Stimulated activated CD4-positive, alpha-beta T cell treated with anti-CD3 and anti-CD28 coated beads, Interleukin-4, amount 100 ng/mL, for 24 hours (primary cell): ENCODE measurements around the gene MED7.
A peak's percentile ranks its signal among the peaks of the same experiment; 100 is the strongest.

ENCODE experiments used
- DNase-seq: peaks from one replicate; pipeline ENCODE4 v3.0.0-alpha.2; 2020

MED7 gene

DNA sequence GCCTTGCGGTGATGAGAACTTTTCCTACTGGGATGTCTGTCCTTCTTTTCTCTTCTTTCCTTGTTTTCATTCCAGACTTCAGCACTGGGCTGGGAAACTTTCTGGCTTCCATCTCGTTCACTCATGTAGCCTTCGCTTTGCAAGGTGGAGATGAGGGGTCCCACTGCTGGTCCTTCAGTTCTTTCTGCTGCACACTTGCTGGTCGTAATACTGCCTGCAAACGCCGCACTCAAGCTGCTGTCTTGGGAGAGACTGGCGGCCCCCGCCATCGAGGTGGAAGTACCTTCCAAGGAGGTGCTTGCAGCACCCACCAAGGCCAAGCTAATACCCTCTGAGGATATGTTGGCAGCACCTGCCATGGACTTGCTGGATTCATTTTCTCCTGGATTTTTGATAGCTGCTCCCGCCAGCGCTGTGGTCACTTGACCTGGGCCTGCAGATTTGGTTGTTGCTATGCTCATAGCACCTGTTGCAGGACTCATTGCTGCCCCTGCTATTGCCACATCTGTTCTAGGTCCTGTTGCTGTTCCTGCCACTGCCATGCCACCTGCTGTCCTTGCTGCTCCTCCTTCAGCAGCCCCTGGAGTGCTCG, 20.4 kb upstream of the MED7 start:
- DNase-seq, result no peak

DNA sequence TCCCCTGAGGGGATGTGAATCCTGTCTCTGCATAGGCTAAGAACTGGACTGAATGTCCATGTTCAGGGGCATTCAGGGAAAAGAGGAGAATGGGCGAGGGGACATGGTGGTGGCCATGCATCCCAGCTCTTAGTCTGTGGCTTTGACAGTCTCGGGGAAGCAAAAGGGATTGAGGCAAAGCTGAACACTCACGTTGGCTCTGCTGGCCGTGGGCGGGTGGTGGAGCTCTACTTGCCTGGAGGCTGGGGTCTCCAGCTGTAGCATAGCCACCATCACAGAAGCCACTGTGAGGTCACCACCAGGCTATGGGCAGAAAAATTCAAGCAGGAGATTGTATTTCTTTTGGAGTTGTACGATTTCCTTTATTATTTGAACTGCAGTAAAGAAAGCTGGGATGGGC, 19.3 kb upstream of the MED7 start:
- DNase-seq, result no peak

DNA sequence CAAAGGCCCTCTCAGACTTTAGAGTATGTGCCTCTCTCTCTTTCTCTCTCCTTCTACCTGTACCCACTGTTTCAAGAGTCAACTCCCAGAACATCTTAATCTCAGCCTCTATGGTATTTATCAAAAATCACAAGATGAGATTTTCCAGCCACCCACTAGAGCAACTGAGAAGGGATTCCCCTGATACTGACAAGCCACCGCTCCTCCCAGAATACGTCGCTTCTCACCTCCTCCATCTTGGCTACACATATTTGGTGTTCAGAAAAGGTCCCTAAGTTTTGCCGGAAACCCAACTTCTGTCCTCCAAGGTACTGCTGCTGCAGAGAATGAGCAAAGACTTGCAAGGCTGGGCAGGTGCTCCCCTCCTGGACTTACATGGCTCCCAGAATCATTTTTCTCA, 17.3 kb upstream of the MED7 start:
- DNase-seq, result peak; percentile 48

DNA sequence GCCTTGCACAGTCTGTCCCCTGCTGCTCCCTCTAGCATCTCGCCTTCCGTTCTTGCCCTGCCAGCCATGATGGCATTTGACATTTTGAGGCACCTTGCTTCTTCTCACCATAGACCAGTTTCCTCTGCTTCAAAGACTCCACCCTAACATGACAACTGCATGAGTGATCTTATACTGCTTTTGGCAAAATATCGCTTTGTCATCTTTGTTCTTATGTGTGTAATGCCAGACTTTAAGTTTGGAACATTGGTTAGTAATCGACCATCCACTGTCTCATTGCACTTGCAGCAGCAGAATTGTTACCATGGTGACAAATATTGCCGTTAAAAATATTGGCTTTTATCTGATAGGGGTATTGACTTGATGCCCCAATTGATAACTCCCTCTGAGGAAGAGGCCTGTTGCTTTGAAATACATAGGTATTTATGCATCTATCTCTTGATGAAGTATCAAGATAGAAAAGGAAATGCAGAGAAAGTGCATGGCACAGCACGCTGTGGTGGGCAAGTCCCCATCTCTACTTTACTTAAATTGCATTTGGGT, 16.6 kb upstream of the MED7 start:
- peak; percentile 42 for DNase-seq

DNA sequence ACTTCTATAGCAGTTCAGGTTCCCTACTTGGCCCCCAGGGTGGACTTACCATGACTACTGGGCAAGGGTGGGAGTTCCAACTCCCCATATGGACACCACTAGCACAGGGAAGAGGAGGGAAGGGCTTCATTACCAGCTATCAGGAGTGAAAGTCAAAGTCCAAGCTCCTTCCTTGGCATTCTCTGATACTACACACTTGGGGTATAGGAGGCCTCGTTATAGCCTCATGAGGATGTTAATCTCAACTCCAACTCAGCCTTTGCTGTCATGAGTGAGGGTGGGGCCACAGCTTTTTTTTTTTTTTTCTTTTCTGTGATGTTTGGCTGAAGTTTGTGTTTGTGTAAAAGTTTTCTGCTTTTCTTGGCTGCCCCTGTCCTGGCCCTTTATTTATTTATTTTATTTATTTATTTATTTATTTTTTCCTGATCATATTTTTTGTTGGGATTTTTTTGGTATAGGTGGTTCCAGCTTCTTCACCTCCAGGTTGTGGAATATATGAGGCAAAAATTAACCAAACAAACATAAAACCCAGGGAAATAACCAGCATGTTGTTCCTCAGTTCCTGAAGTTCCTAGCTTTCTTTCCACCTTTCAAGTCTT, 14.7 kb upstream of the MED7 start:
- DNase-seq, result no peak

DNA sequence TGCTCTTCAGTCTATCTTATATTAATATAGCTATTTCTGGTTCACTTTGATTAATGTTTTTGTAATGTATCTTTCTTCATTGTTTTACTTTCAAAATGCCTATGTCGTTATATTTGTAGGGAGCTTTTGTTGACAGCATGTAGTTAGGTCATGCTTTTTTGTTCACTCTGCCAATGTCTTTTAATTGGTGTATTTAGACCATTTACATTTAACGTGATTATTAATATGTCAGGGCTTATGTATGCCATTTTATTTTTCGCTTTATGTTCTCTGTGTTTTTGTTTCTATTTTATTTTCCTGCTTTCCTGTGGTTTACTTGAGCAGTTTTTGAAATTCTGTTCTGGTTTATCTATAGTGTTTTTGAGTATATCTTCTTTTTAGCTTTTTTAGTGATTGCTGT, 12.6 kb upstream of the MED7 start:
- DNase-seq, result no peak

DNA sequence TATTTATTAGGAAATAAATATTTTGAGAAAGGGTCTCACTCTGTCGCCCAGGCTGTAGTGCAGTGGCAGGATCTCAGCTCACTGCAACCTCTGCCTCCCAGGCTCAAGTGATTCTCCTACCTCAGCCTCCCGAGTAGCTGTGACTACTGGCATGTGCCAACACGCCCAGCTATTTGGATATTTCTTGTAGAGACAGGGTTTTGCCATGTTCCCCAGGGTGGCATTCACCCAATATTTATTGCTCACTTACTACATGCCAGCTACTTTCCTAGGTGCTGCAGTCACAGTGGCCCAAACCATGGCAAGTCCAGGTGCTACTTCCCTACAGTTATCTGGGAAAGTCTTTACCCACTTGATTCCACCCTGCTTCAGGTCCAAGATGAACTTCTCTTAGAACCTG, 8.3 kb upstream of the MED7 start:
- no peak for DNase-seq

DNA sequence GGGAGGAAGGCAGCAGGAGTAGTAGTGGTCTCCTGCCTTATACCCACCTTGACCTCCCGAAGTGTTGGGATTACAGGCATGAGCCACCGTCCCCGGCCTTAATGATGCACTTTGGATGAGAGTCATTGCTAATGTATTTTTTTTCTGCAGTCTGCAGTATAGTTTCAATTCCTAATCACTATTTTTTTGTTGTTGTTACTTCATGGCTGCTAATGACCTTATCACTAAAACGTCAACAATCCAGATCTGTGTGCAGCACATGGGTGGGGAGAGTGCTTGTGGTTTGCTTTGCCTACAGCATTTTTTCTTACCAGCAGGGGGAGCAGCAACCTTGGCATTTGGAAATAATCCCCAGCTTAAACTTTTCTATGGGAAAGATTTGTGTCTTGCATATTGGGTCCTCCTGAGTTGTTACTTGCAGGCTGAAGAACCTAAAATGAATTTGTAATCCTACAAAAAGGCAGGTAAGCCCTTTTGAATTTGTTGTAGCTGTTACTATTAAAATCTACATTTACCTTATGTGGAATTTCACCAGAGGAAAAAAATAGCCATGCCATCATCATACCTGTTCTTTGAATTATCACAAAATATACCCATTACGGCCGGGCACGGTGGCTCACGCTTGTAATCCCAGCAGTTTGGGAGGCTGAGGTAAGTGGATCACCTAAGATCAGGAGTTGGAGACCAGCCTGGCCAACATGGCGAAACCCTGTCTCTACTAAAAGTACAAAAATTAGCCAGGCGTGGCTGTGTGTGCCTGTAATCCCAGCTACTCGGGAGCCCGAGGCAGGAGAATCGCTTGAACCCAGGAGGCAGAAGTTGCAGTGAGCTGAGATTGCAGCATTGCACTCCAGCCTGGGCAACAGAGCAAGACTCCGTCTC, 6.3 kb upstream of the MED7 start:
- DNase-seq, result peak; percentile 89

DNA sequence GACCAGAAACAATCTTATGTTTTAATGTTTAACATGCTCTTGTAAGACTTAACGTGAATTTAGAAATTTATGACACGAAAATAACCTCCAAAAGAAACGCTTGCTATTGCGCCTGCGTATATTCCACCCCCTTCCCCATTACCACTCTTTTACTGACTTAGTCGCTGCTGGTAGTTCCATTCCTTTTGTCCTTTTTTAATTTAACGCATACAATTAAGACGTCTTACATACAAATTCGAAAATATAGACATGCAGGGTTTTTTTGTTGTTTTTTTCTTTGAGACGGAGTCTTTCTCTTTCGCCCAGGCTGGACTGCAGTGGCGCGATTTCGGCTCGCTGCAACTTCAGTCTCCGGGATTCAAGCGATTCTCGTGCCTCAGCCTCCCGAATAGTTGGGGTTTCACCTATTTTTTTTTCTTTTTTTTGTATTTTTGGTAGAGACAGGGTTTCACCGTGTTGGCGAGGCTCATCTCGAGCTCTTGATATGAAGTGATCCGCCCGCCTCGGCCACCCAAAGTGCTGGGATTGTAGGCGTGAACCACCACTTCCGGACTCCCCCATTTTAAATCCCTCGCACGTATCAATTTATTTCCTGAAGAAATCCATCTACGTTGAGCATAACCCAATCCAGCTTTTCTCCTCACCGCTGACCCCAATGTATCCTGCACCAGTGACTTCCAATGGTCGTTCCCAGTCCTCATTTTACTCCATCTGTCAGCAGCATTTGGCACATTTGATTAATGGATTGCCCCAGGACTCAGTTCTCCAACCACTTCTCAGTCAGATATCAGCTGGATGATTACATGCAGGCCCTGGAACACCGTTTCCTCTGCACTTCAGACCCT, 684 bp upstream of the MED7 start:
- DNase-seq, result peak; percentile 60

DNA sequence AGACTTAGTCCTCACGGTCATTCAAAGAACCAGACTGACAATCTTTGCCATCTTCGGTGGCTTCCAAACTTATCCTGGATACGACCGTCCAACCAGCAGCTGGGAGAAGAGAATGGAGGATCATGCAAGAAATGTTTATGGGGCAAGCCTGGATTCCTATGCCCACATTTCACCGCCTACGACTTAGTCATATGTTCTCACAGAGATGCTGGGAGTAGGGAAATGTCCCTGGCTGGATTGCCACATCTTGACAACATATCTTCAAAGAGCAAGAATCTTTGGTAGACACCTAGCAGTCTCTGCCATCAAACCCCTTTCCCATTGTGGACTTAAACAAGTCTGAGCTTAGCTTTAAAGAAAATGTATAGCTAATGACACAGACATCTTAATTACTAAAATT, 5.0 kb downstream of the MED7 start:
- no peak for DNase-seq

DNA sequence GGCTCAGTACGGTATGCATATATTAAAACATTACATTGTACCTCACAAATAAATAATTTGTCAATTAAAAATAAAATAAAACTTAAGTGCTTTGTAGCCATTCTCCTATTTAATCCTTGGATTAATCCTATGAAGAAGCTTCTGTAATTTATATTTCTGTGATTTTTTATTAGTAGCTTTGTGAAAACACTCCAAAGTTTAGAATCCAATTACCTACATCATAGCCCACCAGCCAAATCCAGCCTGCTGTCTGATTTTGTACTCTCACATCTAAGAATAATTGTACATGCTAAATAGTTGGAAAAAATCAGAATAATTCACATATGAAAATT, 10.4 kb downstream of the MED7 start:
- no peak for DNase-seq

DNA sequence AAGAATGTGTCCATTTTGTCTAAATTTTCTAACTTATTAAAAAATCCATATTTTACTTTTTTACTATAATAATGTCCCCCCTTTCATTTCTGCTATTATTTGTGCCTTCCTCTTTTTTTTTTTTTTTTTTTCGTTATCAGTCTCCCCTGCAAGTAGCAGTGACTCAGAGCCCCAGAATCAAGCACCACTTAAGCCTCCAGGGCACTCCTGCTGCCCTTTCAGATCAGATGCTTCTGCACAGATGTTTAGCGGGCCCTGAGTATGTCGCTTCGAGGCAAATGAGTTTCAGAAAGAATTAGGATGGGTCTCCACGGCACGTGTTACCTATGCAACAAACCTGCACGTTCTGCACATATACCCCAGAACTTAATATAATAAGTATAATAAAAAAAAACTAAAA, 11.7 kb downstream of the MED7 start:
- no peak for DNase-seq

DNA sequence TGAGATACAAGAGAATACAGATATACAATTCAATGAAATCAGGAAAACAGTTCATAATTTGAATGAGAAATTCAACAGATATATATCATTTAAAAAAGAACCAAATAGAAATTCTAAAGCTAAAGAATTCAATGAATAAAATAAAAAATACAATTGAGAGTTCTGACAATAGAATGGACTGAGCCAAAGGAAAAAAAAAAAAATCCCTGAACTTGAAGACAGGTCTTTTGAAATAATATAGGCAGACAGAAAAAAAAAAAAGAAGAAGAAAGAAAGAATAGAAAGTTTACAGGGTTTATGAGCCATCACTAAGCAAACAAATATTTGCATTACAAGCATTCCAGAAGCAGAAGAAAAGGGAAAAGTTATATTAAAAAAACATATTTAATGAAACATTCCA, 21.0 kb downstream of the MED7 start:
- DNase-seq, result no peak

DNA sequence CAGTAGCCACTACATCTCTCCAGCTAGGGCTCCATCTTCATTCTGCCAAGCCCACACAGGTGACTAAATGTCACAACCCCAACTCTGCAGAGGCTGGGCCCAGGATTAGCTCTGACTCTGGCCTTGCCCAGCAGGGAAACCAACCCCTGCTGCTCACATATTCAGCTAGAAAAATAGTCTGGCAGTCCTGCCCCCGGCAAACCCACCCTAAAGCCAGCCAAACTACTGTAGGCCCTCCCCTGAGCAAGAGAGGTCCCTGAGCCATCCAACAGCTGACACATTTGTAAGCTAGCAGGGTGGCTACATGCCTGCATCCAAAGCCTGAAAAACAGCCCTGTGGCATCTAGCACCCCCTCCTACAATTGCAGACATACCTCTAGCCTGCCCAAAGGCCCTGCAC, 22.6 kb downstream of the MED7 start:
- DNase-seq, result no peak

DNA sequence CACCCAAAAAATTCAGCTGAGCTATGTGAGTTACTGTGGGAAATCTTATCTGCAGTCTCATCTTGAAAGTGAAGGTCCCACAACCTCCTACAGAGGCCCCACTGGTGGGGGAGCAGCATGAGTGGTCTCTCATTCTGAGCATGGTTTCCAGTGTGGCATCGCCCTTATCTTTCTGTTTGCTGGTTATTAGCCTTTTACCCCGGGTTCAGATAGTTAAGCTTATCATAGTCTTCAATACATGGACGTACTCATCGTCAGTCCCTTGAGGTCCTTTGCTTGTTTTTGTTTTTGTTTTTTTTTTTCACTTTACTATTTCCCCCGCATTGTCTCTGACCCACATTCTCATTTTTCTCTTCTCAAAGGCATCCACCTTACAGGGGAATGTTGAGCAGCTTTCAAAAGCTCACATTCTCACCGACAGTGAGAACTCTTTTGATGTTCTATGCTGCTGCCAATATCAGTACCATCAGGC, 26.1 kb downstream of the MED7 start:
- peak; percentile 21 for DNase-seq

DNA sequence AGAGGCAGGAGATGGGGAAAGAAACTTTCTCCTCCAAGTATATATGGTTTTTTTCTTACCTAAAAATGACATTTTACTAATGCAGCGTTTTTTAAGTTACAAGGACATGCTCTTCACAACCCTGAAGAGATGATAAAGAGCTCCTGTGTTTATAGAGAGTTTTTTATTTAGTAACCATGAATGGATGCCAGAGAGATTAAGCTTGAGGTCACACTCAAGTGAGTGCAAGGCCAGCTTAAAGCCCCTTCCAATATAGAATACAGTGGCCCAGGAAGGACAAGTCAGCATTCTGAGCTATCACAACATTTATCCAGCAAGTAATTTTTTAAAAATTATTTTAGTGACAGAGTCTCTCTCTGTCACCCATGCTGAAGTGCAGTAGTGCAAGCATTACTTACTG, 27.2 kb downstream of the MED7 start:
- no peak for DNase-seq

DNA sequence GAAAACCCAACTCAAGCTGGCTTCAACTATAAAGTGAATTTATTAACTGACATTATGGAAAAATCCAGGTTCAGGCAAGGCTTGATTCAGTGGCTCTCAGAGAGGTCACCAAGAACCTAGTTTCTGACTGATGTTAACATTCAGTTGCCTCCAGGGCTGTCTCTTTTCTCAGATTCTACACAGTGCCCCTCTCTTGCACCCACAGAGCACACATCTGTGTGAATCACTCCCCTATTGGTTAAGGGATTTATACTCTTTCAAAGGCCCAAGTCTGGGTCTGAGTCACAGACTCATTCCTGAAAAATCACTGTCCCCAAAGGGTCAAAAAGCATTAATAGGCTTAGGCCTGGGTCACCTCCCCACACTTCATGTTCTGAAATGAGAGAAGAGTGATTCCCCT, 27.7 kb downstream of the MED7 start:
- DNase-seq, result no peak

DNA sequence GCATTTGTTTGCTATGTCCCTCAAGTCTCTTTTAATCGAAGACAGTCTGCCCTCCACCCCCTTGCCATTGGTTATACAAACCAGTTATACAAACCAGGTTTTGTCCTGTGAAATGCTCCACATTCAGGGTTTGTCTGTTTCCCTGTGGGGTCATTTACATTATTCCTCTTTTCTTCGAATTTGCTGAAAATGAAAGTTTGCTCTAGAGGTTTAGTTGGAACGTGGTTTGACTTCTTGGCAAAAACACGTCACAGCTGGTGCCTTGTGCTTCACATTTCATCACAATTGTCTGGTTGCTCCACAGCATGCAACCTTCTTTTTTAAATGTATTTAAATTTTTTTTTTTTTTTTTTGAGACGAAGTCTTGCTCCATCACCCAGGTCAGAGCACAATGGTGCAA, 29.7 kb downstream of the MED7 start:
- DNase-seq, result no peak

DNA sequence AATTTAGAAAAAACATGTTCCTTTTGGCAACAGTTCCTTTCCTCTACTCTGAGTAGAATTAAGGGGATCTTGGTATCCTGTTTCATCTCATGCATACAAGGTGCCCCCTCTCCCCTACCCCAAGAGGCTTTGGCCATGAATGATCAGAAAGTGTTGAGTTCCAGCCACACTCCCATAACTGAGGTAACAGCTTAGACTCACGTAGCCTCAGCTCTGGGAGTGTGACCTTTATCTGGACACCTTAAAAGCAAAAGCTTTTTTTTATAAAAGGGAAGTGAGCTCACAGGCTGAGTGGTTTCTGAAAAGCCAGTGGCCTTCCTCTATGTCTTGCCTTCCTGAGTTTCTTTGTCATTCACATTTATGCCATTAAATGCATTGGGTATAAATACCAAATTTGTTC, 32.9 kb downstream of the MED7 start:
- DNase-seq, result no peak

DNA sequence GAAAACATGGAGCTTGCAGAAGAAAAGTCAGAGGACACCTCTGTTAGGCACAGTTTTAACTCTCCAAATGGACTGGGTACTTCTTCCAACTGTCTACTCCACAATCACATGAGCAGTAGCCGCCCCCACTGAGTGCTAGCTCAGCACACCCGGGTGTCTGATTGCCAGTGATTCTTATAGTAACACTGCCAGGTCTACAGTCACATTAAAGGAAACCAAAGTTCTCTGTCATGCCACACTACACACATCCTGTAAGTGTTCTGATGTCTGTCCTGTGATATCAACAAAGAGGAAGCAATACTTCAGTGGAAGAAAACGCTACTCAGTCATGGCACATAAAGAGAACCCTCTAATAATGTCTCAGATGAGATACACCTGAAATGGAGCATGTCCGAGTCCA, 33.7 kb downstream of the MED7 start, which contains the start of gene HAVCR2:
HAVCR2 (minus strand) TSS at position 69 of the 400 bp plus-strand sequence; CDS start at position 8, 61 bp downstream.
- peak; percentile 45 for DNase-seq

DNA sequence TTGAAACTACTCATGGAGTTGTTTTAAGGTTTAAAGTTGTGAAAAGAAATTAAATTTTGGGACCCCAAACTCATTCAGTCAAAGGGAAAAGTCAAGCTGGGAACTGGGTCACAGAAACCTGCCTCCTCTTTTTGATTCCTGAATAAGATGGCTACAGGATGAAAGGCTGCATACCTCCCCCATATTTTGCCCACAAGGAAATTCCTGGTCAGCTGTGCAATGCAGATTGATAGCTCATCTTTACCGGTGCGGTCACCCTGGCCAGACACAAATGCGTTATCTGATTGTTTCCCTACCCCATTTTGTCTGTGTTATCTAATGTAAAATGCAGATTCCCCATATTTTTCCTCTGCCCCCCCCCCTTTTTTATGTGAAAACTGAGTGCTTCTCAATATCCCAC, 35.2 kb downstream of the MED7 start:
- DNase-seq, result no peak

DNA sequence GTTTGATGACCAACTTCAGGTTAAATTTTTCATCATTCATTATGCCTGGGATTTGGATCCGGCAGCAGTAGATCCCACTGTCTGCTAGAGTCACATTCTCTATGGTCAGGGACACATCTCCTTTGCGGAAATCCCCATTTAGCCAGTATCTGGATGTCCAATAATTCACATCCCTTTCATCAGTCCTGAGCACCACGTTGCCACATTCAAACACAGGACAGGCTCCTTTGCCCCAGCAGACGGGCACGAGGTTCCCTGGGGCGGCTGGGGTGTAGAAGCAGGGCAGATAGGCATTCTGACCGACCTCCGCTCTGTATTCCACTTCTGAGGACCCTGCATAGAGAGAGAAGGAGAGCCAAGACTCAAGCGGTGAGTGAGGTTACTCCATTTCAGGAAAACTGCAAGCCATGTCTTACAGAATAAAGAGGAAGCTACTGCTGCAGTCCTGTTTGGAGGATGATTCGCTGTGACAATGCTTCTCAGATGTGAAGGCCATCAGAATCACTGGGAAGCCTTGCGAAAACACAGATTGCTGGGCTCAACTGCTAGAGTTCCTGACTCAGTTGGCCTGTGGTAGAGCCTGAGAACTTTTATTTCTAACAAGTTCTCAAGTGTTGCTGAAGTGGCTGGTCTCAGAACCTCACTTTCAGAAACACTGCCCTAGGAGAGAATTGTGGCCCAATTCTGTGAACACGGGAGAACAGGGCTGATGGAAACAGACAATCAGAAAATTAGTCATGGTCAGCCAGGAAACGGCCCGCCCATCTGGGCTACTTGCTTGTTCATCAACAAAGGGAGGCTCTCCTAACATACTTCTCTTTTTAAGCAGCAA, 35.8 kb downstream of the MED7 start:
- DNase-seq, result peak; percentile 18
